HCT116 (cell line): ENCODE data around the gene IGF2BP3. TPM values are rescaled to one million over a fixed set of nuclear protein-coding genes. Genes with fewer than 3 reads are reported as not detected.

ENCODE experiments used
- ATAC-seq: fragments of 200-7000 bp; cut with Tn5 transposase; 2 replicates; pipeline ENCODE4 v1.9.1; 2020; ENCODE audit warnings: mild to moderate bottlenecking, moderate library complexity
- BruUV-seq: library from RNA; stranded (reverse); fragments of 400-500 nt; replicated peaks from 2 replicates; lab custom pipeline; 2021; lab: Mats Ljungman, UMichigan
- CTCF ChIA-PET: fragments of 300-600 bp; sonication (Branson Sonifier 250); formaldehyde crosslinking; loops from one replicate; lab custom pipeline; 2021; ENCODE audit warnings: antibody characterized with exemption; lab: Charles Lee
- POLR2A ChIA-PET: fragments of 300-600, 350-600 bp; sonication (Branson Sonifier 250); formaldehyde crosslinking; loops from one replicate; lab custom pipeline; 2021; ENCODE audit warnings: antibody characterized with exemption; lab: Charles Lee
- RAD21 ChIA-PET, 2 experiments: fragments of 300-600 bp; sonication (Branson Sonifier 250); formaldehyde crosslinking; loops; one replicate each; lab custom pipeline; 2023; ENCODE audit warnings: low total read pairs in 2 of 2; ENCODE audit not compliant: uncharacterized antibody in 2 of 2, unreplicated experiment in 2 of 2, low non-redundant PET in 1 of 2; lab: Charles Lee
- DNase-seq: peaks from one replicate; pipeline ENCODE4 v3.0.0-alpha.2; 2010; ENCODE audit warnings: low read depth, low spot score
- H2AFZ ChIP-seq: fragments of 200-600 bp; shearing (Covaris generic), sonication (generic); 2 replicates; pipeline ENCODE4 v1.6.1; 2017; ENCODE audit warnings: low read depth, mixed run types, mixed read lengths, antibody characterized with exemption, low read length; ENCODE audit not compliant: poor library complexity, severe bottlenecking
- H3K27ac ChIP-seq: 2 replicates; pipeline ENCODE4 v1.5.1; 2012; ENCODE audit warnings: low read depth, low read length
- H3K27me3 ChIP-seq: fragments of 200-600 bp; sonication (generic); 2 replicates; pipeline ENCODE4 v1.6.1; 2016; ENCODE audit warnings: mixed run types, low read length, mixed read lengths; ENCODE audit not compliant: insufficient read depth
- H3K36me3 ChIP-seq, 2 experiments: fragments of 200-500 bp in 1 of 2; fragments of 200-600 bp in 1 of 2; sonication (Bioruptor generic) in 1 of 2; sonication (generic) in 1 of 2; 2 replicates each; pipeline versions ENCODE4 v1.5.1 to v1.6.1; 2014 to 2016; ENCODE audit warnings: low read length in 2 of 2, inconsistent platforms in 1 of 2, mixed read lengths in 1 of 2, mixed run types in 1 of 2; ENCODE audit not compliant: insufficient read depth in 2 of 2, control insufficient read depth in 1 of 2
- H3K4me1 ChIP-seq, 2 experiments: fragments of 200-600 bp in 1 of 2; sonication (generic) in 1 of 2; 2 replicates each; pipeline versions ENCODE4 v1.5.1 to v1.6.1; 2012 to 2017; ENCODE audit warnings: low read length in 2 of 2, inconsistent platforms in 1 of 2, mild to moderate bottlenecking in 1 of 2, mixed read lengths in 1 of 2, mixed run types in 1 of 2, moderate library complexity in 1 of 2; ENCODE audit not compliant: insufficient read depth in 2 of 2, control insufficient read depth in 1 of 2
- H3K4me2 ChIP-seq: fragments of 200-600 bp; sonication (generic); 2 replicates; pipeline ENCODE4 v1.6.1; 2017; ENCODE audit warnings: mixed run types, low read length, mixed read lengths
- H3K4me3 ChIP-seq, 2 experiments: fragments of 200-600 bp in 1 of 2; sonication (generic) in 1 of 2; replicated peaks in 1 of 2; 2 replicates each; pipeline ENCODE4 v1.5.1; 2011 to 2016; ENCODE audit warnings: low read length in 2 of 2, control low read depth in 1 of 2, low read depth in 1 of 2, mild to moderate bottlenecking in 1 of 2, mixed read lengths in 1 of 2, mixed run types in 1 of 2
- H3K79me2 ChIP-seq: fragments of 200-600 bp; sonication (generic); 2 replicates; pipeline ENCODE4 v1.6.1; 2017; ENCODE audit warnings: mild to moderate bottlenecking, mixed run types, low read length, moderate library complexity, mixed read lengths; ENCODE audit not compliant: insufficient read depth
- H3K9ac ChIP-seq: fragments of 200-600 bp; sonication (generic); 2 replicates; pipeline ENCODE4 v1.6.1; 2016; ENCODE audit warnings: low read length, mixed read lengths
- H3K9me2 ChIP-seq: fragments of 200-600 bp; sonication (generic), shearing (Covaris generic); 2 replicates; pipeline ENCODE4 v1.6.1; 2017; ENCODE audit warnings: mixed run types, mild to moderate bottlenecking, moderate library complexity; ENCODE audit not compliant: insufficient read depth
- H3K9me3 ChIP-seq, 2 experiments: fragments of 200-500 bp in 1 of 2; fragments of 200-600 bp in 1 of 2; sonication (Bioruptor generic) in 1 of 2; sonication (generic) in 1 of 2; 2 replicates each; pipeline ENCODE4 v1.6.1; 2014 to 2017; ENCODE audit warnings: low read length in 2 of 2, mixed read lengths in 2 of 2, inconsistent platforms in 1 of 2, low read depth in 1 of 2, mild to moderate bottlenecking in 1 of 2, mixed run types in 1 of 2, moderate library complexity in 1 of 2; ENCODE audit not compliant: control insufficient read depth in 1 of 2, insufficient read depth in 1 of 2
- H4K20me1 ChIP-seq: fragments of 200-600 bp; sonication (generic), shearing (Covaris generic); 2 replicates; pipeline ENCODE4 v1.6.1; 2017; ENCODE audit warnings: mixed run types, mild to moderate bottlenecking, moderate library complexity; ENCODE audit not compliant: insufficient read depth
- ATF3 ChIP-seq: IDR thresholded peaks from 2 replicates; pipeline ENCODE4 v1.6.1; 2012
- CBX3 ChIP-seq: IDR thresholded peaks from 2 replicates; pipeline ENCODE4 v1.6.1; 2012; ENCODE audit warnings: low read depth
- CEBPB ChIP-seq: IDR thresholded peaks from 2 replicates; pipeline ENCODE4 v1.6.1; 2012; ENCODE audit warnings: low read depth
- EGR1 ChIP-seq: IDR thresholded peaks from 2 replicates; pipeline ENCODE4 v1.6.1; 2012; ENCODE audit warnings: low read depth
- ELF1 ChIP-seq: IDR thresholded peaks from 2 replicates; pipeline ENCODE4 v1.6.1; 2012; ENCODE audit warnings: low read depth, borderline replicate concordance
- EZH2phosphoT487 ChIP-seq: fragments of 200-600 bp; IDR thresholded peaks from 2 replicates; pipeline ENCODE4 v1.6.1; 2018; ENCODE audit warnings: antibody characterized with exemption, borderline replicate concordance
- JUND ChIP-seq: IDR thresholded peaks from 2 replicates; pipeline ENCODE4 v1.6.1; 2012
- MAX ChIP-seq: IDR thresholded peaks from 2 replicates; pipeline ENCODE4 v1.6.1; 2012
- POLR2A ChIP-seq: IDR thresholded peaks from 2 replicates; pipeline ENCODE4 v1.7.0; 2011; ENCODE audit warnings: borderline replicate concordance; ENCODE audit not compliant: insufficient read depth, insufficient read length; ENCODE audit errors: extremely low read depth
- POLR2AphosphoS5 ChIP-seq: IDR thresholded peaks from 2 replicates; pipeline ENCODE4 v1.6.1; 2011; ENCODE audit warnings: mild to moderate bottlenecking, low read depth, low read length, moderate library complexity
- RAD21 ChIP-seq: IDR thresholded peaks from 2 replicates; pipeline ENCODE4 v1.6.1; 2012; ENCODE audit warnings: low read depth, mild to moderate bottlenecking
- SRF ChIP-seq: IDR thresholded peaks from 2 replicates; pipeline ENCODE4 v1.6.1; 2012; ENCODE audit warnings: low read depth
- TCF7L2 ChIP-seq: IDR thresholded peaks from 2 replicates; pipeline ENCODE4 v1.7.0; 2011; ENCODE audit warnings: borderline replicate concordance, inconsistent platforms; ENCODE audit not compliant: insufficient read depth, insufficient read length; ENCODE audit errors: extremely low read depth
- YY1 ChIP-seq: IDR thresholded peaks from 2 replicates; pipeline ENCODE4 v1.6.1; 2011; ENCODE audit warnings: low read length, low read depth, moderate library complexity, mild to moderate bottlenecking; ENCODE audit not compliant: insufficient replicate concordance; ENCODE audit errors: extremely low read depth
- intact Hi-C: fragments of 100-400 bp; cut with micrococcal nuclease; formaldehyde crosslinking; loops from 2 replicates; pipeline ENCODE4 v1.10.0; 2022
- total RNA-seq: library from RNA; stranded (reverse); gene quantifications from one replicate; pipeline ENCODE4 v1.2.1, GENCODE V29; 2021; ENCODE audit not compliant: unreplicated experiment

The IGF2BP3 gene
- total RNA-seq, 1 experiment from 2014 or later: 79.1 TPM

DNA sequence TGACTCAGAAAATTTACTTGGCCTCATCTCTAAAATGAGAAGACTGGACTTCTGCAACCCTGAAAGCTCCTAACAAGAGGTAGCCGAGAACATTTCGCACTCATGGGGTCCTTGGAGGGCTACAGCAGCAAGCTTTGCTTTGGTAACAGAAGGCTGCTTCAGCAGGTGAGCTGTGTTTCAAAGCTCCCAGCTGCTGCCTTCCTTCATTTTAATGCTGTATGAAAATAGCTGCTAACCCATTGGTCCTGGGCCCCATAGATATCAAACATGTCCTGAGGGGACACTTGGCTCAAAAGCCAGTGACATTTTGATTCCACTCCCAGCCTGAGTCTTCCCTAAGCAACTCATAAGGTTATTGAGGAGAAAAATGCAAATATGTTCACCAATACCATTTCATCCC is 185.4 kb downstream of the IGF2BP3 start (continued):
- TF ChIP-seq EZH2phosphoT487: no peak
- no peak for TF ChIP-seq JUND
- TF ChIP-seq POLR2A: no peak
- no peak for TF ChIP-seq YY1

DNA sequence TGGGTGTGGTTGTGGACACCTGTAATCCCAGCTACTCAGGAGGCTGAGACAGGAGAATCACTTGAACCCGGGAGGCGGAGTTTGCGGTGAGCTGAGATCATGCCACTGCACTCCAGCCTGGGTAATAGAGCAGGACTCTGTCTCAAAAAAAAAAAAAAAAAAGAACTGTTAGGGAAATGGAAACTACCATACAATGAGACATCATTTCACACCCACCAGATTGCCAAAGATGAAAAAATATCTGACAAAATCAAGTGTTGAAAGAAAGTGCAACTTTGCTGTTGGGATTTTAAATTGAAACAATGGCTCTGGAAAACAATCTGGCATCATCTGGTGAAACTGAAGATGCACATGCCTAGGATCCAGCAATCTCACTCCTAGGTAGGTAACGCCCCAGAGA is 187.2 kb downstream of the IGF2BP3 start:
- no TSS peak for BruUV-seq
- ChIA-PET POLR2A (no interaction called here), CTCF (interaction anchor here (1.1 kb wide), 1 partner anchor 10 kb away, joined by 7 read pairs; no protein-coding TSS in a partner anchor), RAD21 (no interaction called here)
- TF ChIP-seq POLR2AphosphoS5 (no peak), RAD21 (no peak), TCF7L2 (no peak)
- Histone ChIP-seq H2AFZ (no peak overlapping the region), H3K4me1 (no peaks in the 10 kb centered on the region), H3K27me3 (no peaks in the 10 kb centered on the region), H3K9me3 (no peaks in the 10 kb centered on the region), H3K79me2 (no peaks in the 10 kb centered on the region), H3K36me3 (no peaks in the 10 kb centered on the region), H3K27ac (no peak overlapping the region), H3K4me3 (no peak overlapping the region), H3K9me2 (no peaks in the 10 kb centered on the region), H4K20me1 (no peaks in the 10 kb centered on the region), H3K4me2 (no peak overlapping the region), H3K9ac (no peak overlapping the region)
- intact Hi-C loops: no loop called here
- DNase-seq (no peak), ATAC-seq (no peak)

DNA sequence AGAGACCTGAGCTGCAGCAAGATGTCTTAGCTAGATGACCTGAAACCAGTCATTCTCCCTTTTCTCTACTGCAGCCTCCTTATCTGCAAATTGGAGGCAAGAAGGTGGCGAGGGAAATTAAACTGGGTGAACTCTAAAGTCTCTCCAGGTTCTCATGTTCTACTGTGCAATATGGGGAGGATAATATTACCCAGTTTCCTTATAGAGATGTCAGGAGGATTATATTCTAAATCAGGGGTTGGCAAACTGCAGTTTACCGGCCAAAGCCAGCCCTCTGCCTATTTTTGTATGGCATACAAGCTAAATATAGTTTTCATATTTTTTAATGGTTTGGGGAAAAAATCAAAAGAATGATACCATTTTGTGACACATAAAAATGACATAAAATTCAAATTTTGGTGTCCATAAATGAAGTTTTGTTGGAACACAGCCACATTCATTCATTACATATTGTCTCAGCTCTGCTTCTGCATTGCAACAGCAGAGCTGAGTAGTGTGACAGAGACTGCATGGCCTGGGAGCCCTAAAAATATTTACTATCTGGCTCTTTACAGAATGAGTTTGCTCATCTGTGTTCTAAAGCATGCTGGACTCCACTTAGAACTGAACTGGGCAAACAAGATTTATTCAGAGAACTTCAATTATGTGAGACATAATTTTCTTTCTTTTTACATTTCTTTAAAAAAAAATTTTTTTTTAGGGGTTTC is 190.3 kb downstream of the IGF2BP3 start:
- ChIA-PET POLR2A (no interaction called here), RAD21 (no interaction called here), CTCF (interaction anchor here (0.7 to 1.0 kb wide), 3 partner anchors 8 to 267 kb away, joined by 3 to 4 read pairs (median 3); no protein-coding TSS in a partner anchor)
- Histone ChIP-seq H4K20me1 (no peaks in the 10 kb centered on the region), H3K9ac (no peak overlapping the region), H3K4me2 (no peak overlapping the region), H3K4me3 (no peak overlapping the region), H3K79me2 (no peaks in the 10 kb centered on the region), H3K27ac (no peak overlapping the region), H3K4me1 (peaks cover 0 to 4% of the 10 kb centered on the region in 2 experiments; a peak in 2 of 4 replicates), H3K9me3 (no peaks in the 10 kb centered on the region), H3K9me2 (no peaks in the 10 kb centered on the region), H2AFZ (no peak overlapping the region), H3K27me3 (no peaks in the 10 kb centered on the region), H3K36me3 (no peaks in the 10 kb centered on the region)
- DNase-seq (no peak), ATAC-seq (no peak)
- no TSS peak for BruUV-seq
- no peak for TF ChIP-seq MAX
- TF ChIP-seq ELF1: no peak
- no peak for TF ChIP-seq SRF
- TF ChIP-seq RAD21: no peak
- TF ChIP-seq ATF3: no peak
- TF ChIP-seq EGR1: no peak
- no peak for TF ChIP-seq CBX3
- TF ChIP-seq POLR2AphosphoS5: no peak
- TF ChIP-seq CEBPB: no peak
- intact Hi-C loops: loop anchor here (10.0 kb wide), 1 partner anchor 195 kb away; no protein-coding TSS in a partner anchor
